GF-D8 (cell line): ENCODE measurements around the gene ERFL.
"Not testable (repeated sequence)": the region's sequence is repeated elsewhere in the genome, so short reads cannot be mapped to it uniquely, and the experiment has no call there.

Experiments
- DNase-seq: peaks from one replicate; lab custom pipeline; 2025; lab: John Stamatoyannopoulos, UW

Gene ERFL

GRCh38 chr19:41941410-41942202 lies 13.4 kb upstream of the ERFL start:
- no peak for DNase-seq

DNA sequence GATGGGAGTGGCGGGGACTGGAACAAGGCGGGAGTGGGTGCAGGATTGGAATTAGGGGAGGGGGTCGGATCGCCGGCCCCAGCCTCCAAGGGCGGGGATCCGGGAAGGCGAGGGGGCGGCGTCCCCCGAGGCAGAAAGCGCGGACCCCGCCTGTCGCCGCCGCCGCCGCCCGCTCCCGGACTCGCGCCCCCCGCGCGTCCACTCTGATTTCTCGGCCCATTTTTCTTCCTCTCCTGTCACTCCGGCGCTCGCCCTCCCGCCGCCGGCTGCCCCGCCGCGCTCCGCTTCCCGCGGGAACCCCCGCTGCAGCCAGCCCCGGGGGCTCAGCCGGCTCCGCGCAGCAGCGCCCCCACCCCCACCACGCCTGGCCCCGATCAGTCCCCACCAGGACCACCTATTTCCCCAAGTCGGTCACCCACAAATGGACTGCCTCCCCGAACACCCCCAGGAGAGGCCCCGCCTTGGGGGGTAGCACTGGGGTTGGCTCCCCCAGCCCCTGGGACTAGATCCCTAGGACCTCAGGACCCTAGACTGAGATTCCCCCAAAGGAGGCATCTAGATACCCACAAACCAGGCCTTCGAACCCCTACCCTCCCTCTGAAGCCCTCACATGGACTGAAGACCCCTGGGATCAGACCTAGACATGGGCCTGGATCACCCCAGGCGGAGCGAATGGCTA lies 12.6 kb upstream of the ERFL start:
- no peak for DNase-seq

DNA sequence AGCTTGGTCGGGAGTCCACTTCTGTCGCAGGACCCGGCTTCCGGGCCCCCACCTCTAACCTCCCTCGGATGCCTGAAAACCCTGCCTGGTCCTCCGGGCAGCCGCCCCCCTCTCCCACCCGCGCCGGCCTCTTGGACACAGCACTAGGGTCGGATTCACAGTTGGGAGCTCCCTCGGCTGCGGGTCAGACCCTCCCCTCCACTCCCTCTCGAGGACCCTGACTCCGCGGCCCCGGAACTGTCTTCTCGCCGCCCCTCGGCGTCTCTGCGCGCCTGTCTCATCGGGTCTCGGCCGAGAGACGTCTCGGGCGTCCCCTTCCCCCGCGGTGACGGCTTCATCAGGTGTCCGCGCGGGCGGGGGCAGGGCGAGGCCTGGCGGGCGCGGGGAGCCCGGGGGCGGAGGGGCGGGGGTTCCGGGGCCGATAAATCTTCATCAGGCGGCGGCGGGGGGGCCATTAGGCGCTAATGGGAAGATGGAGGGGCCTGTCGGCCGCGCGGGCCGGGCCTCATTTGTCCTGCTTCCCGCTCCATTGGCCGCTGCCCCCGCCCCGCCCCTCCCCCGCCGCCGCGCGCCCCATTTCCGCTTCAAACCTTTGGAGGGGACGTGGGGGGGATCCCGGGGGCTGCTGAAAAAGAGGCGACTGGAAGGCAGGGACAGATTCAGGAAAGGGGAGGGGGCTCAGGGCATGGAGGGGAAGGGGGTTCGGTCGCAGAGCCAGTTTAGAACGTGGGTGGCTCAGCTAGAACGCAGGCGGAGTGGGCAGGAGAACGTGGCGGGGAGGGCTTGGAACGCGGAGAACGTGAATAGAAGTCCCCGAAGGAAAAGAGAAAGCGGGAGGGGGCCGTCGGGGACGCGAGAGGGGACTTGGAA lies 11.8 kb upstream of the ERFL start:
- no peak for DNase-seq

GRCh38 chr19:41939209-41939608 lies 11.0 kb upstream of the ERFL start:
- not testable (repeated sequence) for DNase-seq

- DNase-seq = no peak
Observed at GRCh38 chr19:41937525-41938468, 9.5 kb upstream of the ERFL start.

DNA sequence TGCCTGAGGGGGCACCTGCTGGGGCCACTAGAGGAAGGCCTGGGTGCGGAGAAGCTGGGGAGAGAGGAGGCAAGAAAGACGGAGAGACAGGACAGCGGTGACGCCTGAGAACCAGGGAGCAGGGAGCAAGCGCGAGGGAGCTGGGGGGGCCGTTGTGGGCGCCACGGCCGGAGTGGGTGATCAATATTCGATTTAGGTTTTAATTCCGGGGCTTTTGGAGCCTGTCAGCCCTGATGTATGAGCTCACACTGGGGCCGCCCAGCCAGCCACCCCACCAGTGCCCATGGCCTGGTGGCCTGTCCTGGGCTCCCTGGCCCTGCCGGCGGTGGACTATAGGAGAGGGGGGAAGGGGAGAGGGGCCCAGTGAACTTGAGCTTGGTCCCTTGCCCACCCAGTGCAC lies 8.7 kb upstream of the ERFL start:
- DNase-seq = no peak

- DNase-seq = no peak
Observed at GRCh38 chr19:41936416-41936850, 8.2 kb upstream of the ERFL start.

DNA sequence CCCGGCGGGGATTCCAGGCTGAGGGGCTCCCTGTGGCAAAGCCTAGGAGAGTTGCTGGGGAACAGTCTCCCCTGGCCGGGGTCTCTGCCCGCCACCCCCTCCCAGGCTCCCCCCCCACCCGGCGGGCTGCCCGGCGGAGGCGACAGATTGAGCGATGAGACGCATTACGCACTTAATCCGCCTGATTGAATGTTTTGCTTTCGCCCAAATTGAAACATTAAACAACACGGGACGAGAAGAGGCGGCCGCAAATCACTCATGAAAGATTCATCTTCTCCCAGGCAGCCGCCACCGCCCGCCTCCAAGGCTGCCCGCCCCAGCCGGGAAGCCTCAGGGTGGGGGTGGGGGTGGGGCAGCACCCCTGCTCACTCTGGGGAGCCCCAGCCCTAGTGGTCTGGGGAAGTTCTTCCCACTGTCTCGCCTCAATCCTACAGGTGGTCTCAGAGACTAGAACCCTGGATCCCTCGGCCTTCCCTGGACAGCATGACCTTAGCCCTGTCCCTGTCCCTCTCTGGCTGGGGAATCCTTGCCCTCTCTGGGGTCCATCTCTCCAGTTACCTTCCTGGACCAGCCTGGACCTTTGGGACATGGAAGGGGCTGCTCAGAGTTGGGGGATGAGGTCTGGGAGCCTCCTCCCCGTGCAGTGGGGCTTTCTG lies 7.6 kb upstream of the ERFL start:
- no peak for DNase-seq

DNA sequence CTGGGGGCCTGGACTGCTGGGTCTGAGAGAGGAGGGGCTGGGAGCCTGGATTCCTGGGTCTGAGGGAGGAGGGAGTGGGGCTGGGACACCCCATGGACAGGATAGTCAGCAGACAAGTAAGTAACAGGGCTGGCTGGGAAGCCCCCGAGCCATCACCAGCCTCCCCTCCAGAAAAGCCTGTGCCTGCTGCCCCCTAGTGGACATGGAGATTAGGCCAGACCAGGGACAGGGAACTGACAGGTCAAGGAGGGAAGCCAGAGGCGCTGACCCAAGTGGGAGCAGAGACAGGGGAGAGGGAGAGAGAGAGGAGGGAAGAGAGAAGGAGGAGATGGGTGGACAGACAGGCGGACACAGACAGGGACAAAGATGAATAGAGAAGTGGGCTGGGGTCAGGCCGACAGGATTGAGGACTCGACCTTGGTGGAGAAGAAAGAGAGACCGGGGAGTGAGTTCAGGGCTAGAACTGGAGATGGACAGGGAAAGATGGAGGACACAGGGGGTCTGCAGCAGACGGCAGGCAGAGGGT lies 6.7 kb upstream of the ERFL start:
- no peak for DNase-seq

DNA sequence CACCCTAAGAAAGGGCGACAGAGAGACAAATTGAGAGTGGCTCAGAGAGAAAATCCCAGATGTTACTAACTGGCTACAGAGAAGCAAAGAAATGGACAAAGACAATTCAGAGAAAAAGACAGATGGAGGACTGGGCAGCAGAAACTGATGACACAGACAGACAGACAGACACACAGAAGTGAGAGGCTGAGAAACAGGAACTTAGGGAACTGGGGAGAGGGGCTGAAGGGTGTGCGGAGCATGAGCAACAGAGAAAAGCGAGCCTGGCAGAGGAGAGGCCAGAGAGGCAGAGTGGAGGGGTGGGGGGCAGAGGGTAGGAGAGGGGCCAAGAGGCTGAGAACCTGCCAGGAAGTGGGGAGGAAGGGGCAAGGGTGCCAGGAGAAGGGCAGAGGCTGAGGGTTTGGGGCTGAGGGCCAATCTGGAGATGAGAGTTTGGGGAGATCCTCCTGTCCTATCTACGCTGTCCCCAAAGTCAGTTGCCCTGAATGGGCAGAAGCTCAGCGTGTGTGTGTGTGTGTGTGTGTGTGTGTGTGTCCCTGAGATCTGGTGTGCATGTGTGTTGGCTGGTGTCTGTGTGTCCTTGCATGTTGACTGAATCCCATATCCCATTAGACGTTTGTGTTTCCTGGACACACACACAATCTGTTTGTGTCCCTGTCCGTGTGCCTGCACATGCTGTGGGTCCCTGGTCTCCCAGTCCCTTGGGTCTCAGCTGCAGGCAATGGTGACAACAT lies 5.6 kb upstream of the ERFL start:
- DNase-seq = peak; percentile 15

DNA sequence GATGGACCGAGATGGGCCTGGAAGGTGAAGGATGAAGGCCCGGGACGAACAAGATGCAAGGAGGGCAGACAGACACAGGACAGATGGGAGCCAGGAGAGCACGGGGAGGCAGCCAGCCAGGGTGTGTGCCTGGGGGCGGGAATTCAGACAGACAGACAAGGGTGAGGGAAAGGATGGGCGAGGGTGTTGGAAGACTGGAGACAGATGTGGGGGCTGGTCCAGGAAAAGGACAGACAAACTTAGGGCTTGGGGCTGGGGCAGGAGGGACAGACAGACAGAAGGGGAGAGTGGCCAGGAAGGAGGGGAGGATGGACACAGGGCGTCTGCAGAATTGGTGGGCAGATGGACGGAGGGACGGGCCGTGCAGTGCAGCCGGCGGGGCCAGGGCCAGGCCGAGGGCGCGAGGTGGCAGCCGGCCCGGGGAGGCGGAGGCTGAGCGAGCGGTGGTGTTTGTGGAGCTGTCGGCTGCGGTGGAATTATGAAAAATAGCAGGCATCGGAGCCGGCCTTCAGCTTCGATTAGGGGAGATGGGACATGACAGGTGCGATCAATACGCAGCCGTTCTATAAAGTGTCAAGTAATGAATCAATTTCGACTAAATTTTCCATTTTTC lies 4.6 kb upstream of the ERFL start:
- DNase-seq = no peak

DNA sequence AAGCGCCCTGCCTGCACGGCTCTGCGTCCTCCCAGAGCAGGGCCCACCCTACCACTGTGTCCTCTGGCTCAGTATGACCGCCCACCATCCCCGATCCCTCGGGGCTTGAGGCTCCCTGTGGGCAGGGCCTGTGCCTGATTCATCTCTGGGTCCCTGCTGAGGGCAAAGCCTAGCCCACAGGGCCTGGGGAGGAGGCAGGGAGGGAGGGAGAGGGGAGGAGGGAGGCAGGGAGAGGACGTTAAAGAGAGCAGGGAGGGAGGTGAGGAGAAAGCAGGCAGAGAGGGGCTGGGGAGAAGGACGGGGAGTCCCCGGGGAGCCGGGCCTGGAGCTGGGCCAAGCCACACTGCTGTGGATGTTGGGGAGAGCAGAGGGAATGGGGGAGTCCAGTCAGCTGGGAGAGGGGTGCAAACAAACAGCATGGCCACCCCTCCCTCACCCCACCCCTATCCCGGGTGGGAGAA lies 4.0 kb upstream of the ERFL start:
- no peak for DNase-seq

DNA sequence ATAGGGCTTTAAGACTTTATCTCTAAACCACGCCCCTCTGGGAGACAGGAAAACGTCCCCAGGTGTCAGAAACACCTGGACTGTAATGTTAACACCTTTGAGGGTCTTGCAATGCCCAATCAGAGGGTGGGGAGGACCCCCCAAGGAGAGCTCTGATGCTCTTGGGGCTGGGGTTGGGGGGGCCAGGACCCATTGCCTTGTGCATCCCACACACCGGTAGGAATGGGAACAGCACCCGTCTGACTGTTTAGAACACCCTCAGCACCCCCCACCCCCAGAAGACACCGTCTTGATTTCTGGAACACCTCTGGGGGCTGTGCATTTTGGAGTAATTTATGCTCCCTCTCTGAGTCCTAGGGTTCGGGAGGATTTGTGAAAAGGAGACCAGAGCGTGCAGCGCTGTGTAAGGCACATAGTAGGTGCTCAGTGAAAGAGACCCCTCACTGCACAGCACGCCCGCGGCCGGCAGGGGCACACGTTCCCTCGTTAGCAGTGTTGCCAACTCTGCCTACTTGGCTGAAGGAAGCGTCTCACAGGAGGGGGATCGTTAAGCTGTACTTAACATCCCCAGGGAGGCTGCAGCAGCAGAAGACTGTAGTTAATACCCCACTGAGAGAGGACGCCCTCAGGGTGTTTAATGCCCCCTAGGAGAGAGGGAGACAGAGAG lies 2.8 kb upstream of the ERFL start:
- no peak for DNase-seq

DNA sequence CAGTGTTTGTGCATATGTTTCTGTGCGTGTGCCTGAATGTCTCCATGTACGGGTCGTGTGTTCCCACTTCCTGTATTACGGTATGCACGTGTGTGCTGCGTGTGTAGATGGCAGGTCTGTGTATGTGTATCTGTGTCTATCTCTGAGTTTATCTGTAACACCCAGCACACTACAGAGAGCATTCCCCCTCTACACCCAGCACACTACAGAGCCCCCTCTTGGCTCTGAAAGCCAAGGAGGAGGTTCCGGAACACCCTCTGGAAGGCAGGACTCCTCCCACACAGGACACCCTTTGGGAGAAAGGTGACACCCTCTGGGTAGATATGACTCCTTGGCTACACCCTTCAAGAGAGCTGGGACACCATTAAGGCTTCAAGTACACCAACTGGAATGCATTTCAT lies 2.1 kb upstream of the ERFL start:
- DNase-seq = no peak

- no peak for DNase-seq
Observed at GRCh38 chr19:41929536-41930071, 1.4 kb upstream of the ERFL start.

DNA sequence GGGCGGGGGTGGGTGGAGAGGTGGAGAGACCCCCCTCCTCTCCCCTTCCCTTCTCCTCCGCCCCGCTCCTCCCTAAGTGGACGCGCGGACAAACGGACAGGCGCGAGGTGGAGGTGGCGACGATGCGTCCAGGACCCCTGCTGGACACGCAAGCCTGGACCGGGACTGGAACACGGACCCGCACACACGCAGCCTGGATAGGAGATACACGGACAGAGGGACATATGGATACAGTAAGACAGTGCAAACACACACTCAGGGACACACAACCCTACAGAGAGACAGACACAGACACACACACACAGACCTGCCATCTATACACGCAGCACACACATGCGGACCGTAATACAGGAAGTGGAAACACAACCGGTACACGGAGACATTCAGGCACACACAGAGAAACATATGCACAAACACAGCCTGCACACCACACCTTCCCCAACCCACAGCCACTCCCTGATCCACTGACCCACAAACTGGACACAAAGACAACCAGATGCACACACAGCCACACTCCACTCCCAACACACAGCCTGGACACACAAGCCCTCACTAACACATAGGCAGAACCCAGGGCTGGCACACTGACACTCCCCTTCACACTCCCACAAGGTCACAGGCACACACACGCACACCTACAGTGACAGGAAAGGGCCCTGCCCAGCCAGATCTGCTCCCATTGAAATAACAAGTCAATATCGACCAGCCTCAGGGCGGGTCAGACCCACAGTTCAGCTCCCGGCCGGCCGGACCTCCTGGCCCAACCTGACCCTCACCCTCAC lies 696 bp upstream of the ERFL start:
- peak; percentile 19 for DNase-seq

- DNase-seq = no peak
Observed at GRCh38 chr19:41927497-41928192, 604 bp downstream of the ERFL start.
